ENCODE measurements around the gene BBS12. TPM values are rescaled to one million over a fixed set of nuclear protein-coding genes. Genes with fewer than 3 reads are reported as not detected.

Gene BBS12
- total RNA-seq: 2.2 TPM

- Histone ChIP-seq H3K4me3 (peak within 1 kb of the TSS; percentile 72 to 74), H3K4me1 (peaks cover 16% of the 10 kb centered on the region), H3K27me3 (no peaks in the 10 kb centered on the region), H3K9me3 (no peaks in the 10 kb centered on the region), H3K27ac (peak within 1 kb of the TSS; percentile 70), H3K36me3 (no peaks in the 10 kb centered on the region)
- intact Hi-C loops (cut with DNase I): loop anchor here (10.0 kb wide), 1 partner anchor 192 kb away; the partner anchor contains the start of gene NUDT6
- TF ChIP-seq POLR2AphosphoS5 (IDR thresholded peaks at IDR 0.05; ENCODE audit: insufficient read depth in 1 of 2, low read depth in 1 of 2) (peak; percentile 72 to 73), POLR2A (IDR thresholded peaks at IDR 0.05) (no peak), CTCF (IDR thresholded peaks at IDR 0.05) (peak in 1 of 3 experiments; percentile 41)
- DNase-seq (ENCODE audit: extremely low spot score in 2 of 2): peak; percentile 98 to 99
Observed at GRCh38 chr4:122732329-122733026, at the start of gene BBS12. BBS12 (plus strand) TSS chr4:122732704; CDS start chr4:122741893, 9,189 bp downstream.

- no peaks in the 10 kb centered on the region for H3K4me1 ChIP-seq
- intact Hi-C loops (cut with DNase I): no loop called here
- DNase-seq (ENCODE audit: extremely low spot score in 2 of 2): no peak
- H3K36me3 ChIP-seq: no peaks in the 10 kb centered on the region
- no peak overlapping the region for H3K27ac ChIP-seq
- TF ChIP-seq CTCF (IDR thresholded peaks at IDR 0.05) (no peak), POLR2AphosphoS5 (IDR thresholded peaks at IDR 0.05; ENCODE audit: insufficient read depth in 1 of 2, low read depth in 1 of 2) (no peak), POLR2A (IDR thresholded peaks at IDR 0.05) (no peak)
- H3K9me3 ChIP-seq: no peaks in the 10 kb centered on the region
- no peaks in the 10 kb centered on the region for H3K27me3 ChIP-seq
- no peak overlapping the region for H3K4me3 ChIP-seq
Observed at GRCh38 chr4:122686691-122687090, 45.8 kb upstream of the BBS12 start.

- Histone ChIP-seq H3K4me3 (no peak overlapping the region), H3K36me3 (no peaks in the 10 kb centered on the region), H3K27ac (no peak overlapping the region), H3K9me3 (no peaks in the 10 kb centered on the region), H3K4me1 (no peaks in the 10 kb centered on the region), H3K27me3 (no peaks in the 10 kb centered on the region)
- no peak for DNase-seq (ENCODE audit: extremely low spot score in 2 of 2)
- TF ChIP-seq CTCF (IDR thresholded peaks at IDR 0.05) (no peak), POLR2AphosphoS5 (IDR thresholded peaks at IDR 0.05; ENCODE audit: insufficient read depth in 1 of 2, low read depth in 1 of 2) (no peak), POLR2A (IDR thresholded peaks at IDR 0.05) (no peak)
- intact Hi-C loops (cut with DNase I): no loop called here
Observed at GRCh38 chr4:122687531-122688061, 44.9 kb upstream of the BBS12 start.

- no peaks in the 10 kb centered on the region for H3K9me3 ChIP-seq
- no peaks in the 10 kb centered on the region for H3K27me3 ChIP-seq
- H3K27ac ChIP-seq: no peak overlapping the region
- H3K36me3 ChIP-seq: no peaks in the 10 kb centered on the region
- TF ChIP-seq POLR2AphosphoS5 (IDR thresholded peaks at IDR 0.05; ENCODE audit: insufficient read depth in 1 of 2, low read depth in 1 of 2): no peak
- no peak for TF ChIP-seq CTCF (IDR thresholded peaks at IDR 0.05)
- no peak for TF ChIP-seq POLR2A (IDR thresholded peaks at IDR 0.05)
- intact Hi-C loops (cut with DNase I): no loop called here
- DNase-seq (ENCODE audit: extremely low spot score in 2 of 2): no peak
- peak overlapping the region; percentile 10 to 33 for H3K4me3 ChIP-seq
- no peaks in the 10 kb centered on the region for H3K4me1 ChIP-seq
Observed at GRCh38 chr4:122688529-122689140, 43.9 kb upstream of the BBS12 start.

- no peak for TF ChIP-seq POLR2AphosphoS5 (IDR thresholded peaks at IDR 0.05; ENCODE audit: insufficient read depth in 1 of 2, low read depth in 1 of 2)
- no peak for TF ChIP-seq CTCF (IDR thresholded peaks at IDR 0.05)
- TF ChIP-seq POLR2A (IDR thresholded peaks at IDR 0.05): no peak
Observed at GRCh38 chr4:122689972-122690371, 42.5 kb upstream of the BBS12 start.

More at GRCh38 chr4:122689972-122690371, 42.5 kb upstream of the BBS12 start:
- H3K4me1 ChIP-seq: no peaks in the 10 kb centered on the region
- H3K36me3 ChIP-seq: no peaks in the 10 kb centered on the region
- no peak overlapping the region for H3K4me3 ChIP-seq
- DNase-seq (ENCODE audit: extremely low spot score in 2 of 2): no peak
- intact Hi-C loops (cut with DNase I): no loop called here
- H3K27me3 ChIP-seq: no peaks in the 10 kb centered on the region
- H3K9me3 ChIP-seq: no peaks in the 10 kb centered on the region
- H3K27ac ChIP-seq: no peak overlapping the region

Data from vagina (tissue), 2 donors.